ENCODE measurements around the gene CARD14.

DNA sequence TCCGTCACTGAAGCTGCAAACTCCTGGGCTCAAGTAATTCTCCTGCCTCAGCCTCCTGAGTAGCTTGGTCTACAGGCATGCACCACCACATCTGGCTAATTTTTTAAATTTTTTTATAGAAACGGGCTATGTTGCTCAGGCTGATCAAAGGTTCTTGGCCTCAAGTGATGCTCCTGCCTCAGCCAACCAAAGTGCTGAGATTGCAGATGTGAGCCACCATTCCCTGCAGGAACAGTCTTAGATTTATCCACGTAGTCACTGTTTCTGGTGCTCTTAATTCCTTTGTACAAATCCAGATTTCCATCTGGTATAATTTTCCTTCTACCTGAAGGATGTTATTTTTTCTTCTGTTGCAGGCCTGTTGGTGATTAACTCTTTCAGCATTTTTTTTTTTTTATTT lies 63.4 kb downstream of the CARD14 start:
- TF ChIP-seq POLR2A (IDR thresholded peaks at IDR 0.05) (no peak), POLR2AphosphoS5 (IDR thresholded peaks at IDR 0.05) (no peak), EP300 (IDR thresholded peaks at IDR 0.05) (no peak)
- TF ChIP-seq, protein P1, sequence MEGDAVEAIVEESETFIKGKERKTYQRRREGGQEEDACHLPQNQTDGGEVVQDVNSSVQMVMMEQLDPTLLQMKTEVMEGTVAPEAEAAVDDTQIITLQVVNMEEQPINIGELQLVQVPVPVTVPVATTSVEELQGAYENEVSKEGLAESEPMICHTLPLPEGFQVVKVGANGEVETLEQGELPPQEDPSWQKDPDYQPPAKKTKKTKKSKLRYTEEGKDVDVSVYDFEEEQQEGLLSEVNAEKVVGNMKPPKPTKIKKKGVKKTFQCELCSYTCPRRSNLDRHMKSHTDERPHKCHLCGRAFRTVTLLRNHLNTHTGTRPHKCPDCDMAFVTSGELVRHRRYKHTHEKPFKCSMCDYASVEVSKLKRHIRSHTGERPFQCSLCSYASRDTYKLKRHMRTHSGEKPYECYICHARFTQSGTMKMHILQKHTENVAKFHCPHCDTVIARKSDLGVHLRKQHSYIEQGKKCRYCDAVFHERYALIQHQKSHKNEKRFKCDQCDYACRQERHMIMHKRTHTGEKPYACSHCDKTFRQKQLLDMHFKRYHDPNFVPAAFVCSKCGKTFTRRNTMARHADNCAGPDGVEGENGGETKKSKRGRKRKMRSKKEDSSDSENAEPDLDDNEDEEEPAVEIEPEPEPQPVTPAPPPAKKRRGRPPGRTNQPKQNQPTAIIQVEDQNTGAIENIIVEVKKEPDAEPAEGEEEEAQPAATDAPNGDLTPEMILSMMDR (IDR thresholded peaks at IDR 0.05) = no peak

Data from upper lobe of left lung (tissue), 4 donors.